Breast epithelium (tissue), 4 donors: Measurements from ENCODE around the gene DYRK3. TPM values are rescaled to one million over a fixed set of nuclear protein-coding genes. Genes with fewer than 3 reads are reported as not detected.

Experiments
- DNase-seq, 2 donors: peaks; one replicate each; pipeline ENCODE4 v3.0.0-alpha.2; 2019; ENCODE audit warnings: low spot score in 2 of 2
- H3K27ac ChIP-seq, 2 donors: fragments of 200-600 bp; sonication (generic) in 1 of 2; one replicate each; pipeline ENCODE4 v1.5.1; 2016 to 2019; ENCODE audit warnings: mild to moderate bottlenecking in 1 of 2
- H3K27me3 ChIP-seq, 2 donors: fragments of 200-600 bp; sonication (generic) in 1 of 2; one replicate each; pipeline versions ENCODE4 v1.5.1 to v1.6.0; 2017 to 2019; ENCODE audit warnings: control low read depth in 1 of 2, mild to moderate bottlenecking in 1 of 2
- H3K36me3 ChIP-seq: fragments of 200-600 bp; one replicate; pipeline ENCODE4 v1.5.1; 2019
- H3K4me1 ChIP-seq, 2 donors: fragments of 200-600 bp; sonication (generic); one replicate each; pipeline ENCODE4 v1.5.1; 2016 to 2019; ENCODE audit warnings: control low read depth in 1 of 2
- H3K4me3 ChIP-seq, 3 donors: fragments of 200-600 bp; sonication (generic); 1 replicate in 2 of 3; 2 replicates in 1 of 3; pipeline ENCODE4 v1.5.1; 2016 to 2019; ENCODE audit warnings: mild to moderate bottlenecking in 3 of 3, moderate library complexity in 2 of 3
- H3K9me3 ChIP-seq, 2 donors: fragments of 200-600 bp; sonication (generic) in 1 of 2; one replicate each; pipeline ENCODE4 v1.5.1; 2016 to 2019; ENCODE audit warnings: control low read depth in 1 of 2
- POLR2A ChIP-seq: fragments of 450-650 bp; IDR thresholded peaks from one replicate; pipeline ENCODE4 v1.6.1; 2016; ENCODE audit warnings: antibody characterized with exemption, mild to moderate bottlenecking, moderate library complexity
- POLR2AphosphoS5 ChIP-seq, 3 donors: sonication (generic); formaldehyde crosslinking; IDR thresholded peaks; one replicate each; pipeline ENCODE4 v1.6.1; 2017; ENCODE audit warnings: antibody characterized with exemption in 3 of 3
- intact Hi-C: fragments of 100-400 bp; cut with DNase I; formaldehyde crosslinking; loops from one replicate; pipeline ENCODE4 v1.15.1; 2023; ENCODE audit warnings: low total_unique reads
- total RNA-seq, 3 donors: library from RNA; depleted of rRNA; stranded (reverse); fragments of >200 nt; gene quantifications; one replicate each; pipeline ENCODE4 v1.1.0, GENCODE V29; 2016
- TF ChIP-seq, protein P1 (sequence below), 3 donors: fragments of 450-650 bp; IDR thresholded peaks; one replicate each; pipeline ENCODE4 v1.5.1; 2016 to 2017; ENCODE audit warnings: antibody characterized with exemption in 3 of 3, mild to moderate bottlenecking in 3 of 3, moderate library complexity in 3 of 3

DYRK3 gene
- total RNA-seq, 3 donors from 2014 or later: 7.8 to 39.4 (median 14.1) TPM

DNA sequence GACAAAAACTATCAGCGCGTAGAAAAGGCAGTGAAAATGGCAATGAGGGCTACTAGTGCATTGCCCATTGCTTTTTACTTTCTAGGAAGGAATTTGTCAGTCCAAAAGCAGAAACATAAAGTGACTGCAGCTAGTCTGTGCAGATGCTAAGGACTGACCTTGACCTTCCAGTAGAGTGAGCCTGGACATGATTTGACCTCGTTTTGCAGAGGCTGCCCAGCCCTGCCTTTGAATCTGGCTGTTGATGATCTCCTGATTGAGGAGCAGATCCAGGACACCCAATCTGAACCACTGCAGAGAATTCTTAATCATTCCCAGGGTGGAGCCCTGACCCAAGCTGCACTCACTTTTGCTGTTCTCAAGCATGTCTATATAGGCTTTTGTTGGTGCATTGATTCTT lies 21.6 kb downstream of the DYRK3 start:
- Histone ChIP-seq H3K4me3 (no peak overlapping the region), H3K27me3 (no peaks in the 10 kb centered on the region), H3K27ac (peak overlapping the region in 1 of 2 donors; percentile 80), H3K36me3 (no peaks in the 10 kb centered on the region), H3K9me3 (no peaks in the 10 kb centered on the region), H3K4me1 (peaks cover 0 to 8% of the 10 kb centered on the region in 2 donors)
- DNase-seq: no peak
- TF ChIP-seq POLR2A (no peak), POLR2AphosphoS5 (IDR thresholded peaks at IDR 0.05) (no peak)
- TF ChIP-seq, protein P1, sequence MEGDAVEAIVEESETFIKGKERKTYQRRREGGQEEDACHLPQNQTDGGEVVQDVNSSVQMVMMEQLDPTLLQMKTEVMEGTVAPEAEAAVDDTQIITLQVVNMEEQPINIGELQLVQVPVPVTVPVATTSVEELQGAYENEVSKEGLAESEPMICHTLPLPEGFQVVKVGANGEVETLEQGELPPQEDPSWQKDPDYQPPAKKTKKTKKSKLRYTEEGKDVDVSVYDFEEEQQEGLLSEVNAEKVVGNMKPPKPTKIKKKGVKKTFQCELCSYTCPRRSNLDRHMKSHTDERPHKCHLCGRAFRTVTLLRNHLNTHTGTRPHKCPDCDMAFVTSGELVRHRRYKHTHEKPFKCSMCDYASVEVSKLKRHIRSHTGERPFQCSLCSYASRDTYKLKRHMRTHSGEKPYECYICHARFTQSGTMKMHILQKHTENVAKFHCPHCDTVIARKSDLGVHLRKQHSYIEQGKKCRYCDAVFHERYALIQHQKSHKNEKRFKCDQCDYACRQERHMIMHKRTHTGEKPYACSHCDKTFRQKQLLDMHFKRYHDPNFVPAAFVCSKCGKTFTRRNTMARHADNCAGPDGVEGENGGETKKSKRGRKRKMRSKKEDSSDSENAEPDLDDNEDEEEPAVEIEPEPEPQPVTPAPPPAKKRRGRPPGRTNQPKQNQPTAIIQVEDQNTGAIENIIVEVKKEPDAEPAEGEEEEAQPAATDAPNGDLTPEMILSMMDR (IDR thresholded peaks at IDR 0.05): no peak
- intact Hi-C loops: no loop called here

DNA sequence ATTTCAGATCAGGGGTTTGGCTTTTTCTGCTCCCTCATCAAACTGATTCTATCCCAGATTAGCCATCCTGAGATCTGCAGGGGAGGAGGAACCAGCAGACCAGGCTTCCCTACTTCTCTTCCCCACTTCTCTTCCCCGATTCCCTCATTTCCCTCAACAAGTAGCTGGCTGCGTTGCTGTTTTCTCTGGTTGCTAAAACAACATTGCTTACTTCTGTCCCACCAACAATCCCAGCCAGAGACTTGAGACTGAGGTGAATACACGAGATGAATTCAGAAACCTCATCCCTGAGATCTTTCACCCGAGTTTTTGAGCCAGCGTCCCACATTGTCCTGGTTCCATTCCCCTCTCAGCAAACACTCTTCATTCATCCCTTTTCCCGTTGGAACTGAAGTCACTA lies 22.4 kb downstream of the DYRK3 start:
- no peak overlapping the region for H3K4me3 ChIP-seq
- H3K4me1 ChIP-seq: peaks cover 0 to 5% of the 10 kb centered on the region in 2 donors
- TF ChIP-seq POLR2A: no peak
- TF ChIP-seq, protein P1 (IDR thresholded peaks at IDR 0.05): no peak
- no peak for TF ChIP-seq POLR2AphosphoS5 (IDR thresholded peaks at IDR 0.05)
- no peaks in the 10 kb centered on the region for H3K36me3 ChIP-seq
- no peaks in the 10 kb centered on the region for H3K9me3 ChIP-seq
- no peaks in the 10 kb centered on the region for H3K27me3 ChIP-seq
- no peak overlapping the region for H3K27ac ChIP-seq
- intact Hi-C loops: no loop called here
- DNase-seq: no peak

DNA sequence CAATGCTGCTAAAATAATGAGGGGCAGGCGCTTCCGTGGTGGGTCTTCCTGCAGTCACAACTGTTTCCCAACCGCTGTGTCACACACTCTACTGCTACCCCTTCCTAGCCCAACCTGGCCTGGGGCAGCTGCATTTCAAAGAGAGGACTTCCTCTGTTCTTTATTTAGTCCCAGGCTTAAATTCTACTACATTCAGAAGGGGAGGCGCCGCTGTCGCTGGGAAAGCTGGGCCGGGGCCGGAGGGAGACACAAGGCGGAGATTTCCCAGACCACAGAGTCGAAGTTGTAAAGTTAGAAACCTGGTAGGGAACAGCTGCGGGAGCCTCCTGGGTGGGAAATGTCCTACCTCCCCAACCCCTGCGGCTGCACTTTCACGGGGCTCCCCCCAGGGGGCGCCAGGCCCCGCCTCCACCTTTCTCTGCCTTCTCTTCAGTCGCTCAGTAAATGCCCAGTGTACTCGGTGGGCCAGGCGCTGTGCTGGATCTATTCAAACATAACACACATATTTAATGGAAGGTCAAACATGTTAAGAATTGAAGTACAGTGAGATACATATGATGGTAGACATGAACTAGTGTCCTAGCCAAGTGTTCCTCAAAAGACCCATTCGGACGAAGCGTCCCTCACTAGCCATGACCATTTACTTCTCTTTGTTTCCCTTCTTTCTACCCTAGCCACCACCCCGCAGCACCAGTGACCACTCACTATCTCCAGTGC lies 23.1 kb downstream of the DYRK3 start:
- no peak for DNase-seq
- H3K36me3 ChIP-seq: no peaks in the 10 kb centered on the region
- H3K4me1 ChIP-seq: no peaks in the 10 kb centered on the region
- TF ChIP-seq, protein P1 (IDR thresholded peaks at IDR 0.05): peak in 1 of 3 donors; percentile 19
- TF ChIP-seq POLR2A: no peak
- no peaks in the 10 kb centered on the region for H3K9me3 ChIP-seq
- H3K4me3 ChIP-seq: no peak overlapping the region
- intact Hi-C loops: no loop called here
- peak overlapping the region in 1 of 2 donors; percentile 71 for H3K27ac ChIP-seq
- no peaks in the 10 kb centered on the region for H3K27me3 ChIP-seq

DNA sequence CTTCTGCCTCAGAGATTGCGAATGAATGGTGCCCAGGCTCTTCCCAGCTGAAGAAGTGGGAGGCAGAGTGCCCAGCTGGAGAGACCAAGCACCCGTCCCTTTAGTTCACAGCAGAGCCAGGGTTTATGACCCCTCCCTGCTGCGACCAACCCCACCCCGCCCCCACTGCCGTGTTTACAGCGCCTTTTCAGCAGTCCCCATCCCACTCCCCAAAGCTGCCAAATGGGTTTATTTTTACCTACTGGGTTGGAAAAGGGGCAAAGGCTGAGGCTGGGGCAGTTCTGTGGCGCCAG lies 23.6 kb downstream of the DYRK3 start:
- TF ChIP-seq POLR2A: no peak
- TF ChIP-seq, protein P1 (IDR thresholded peaks at IDR 0.05): no peak
- no peak for TF ChIP-seq POLR2AphosphoS5 (IDR thresholded peaks at IDR 0.05)
- H3K36me3 ChIP-seq: no peaks in the 10 kb centered on the region
- no peak overlapping the region for H3K4me3 ChIP-seq
- H3K9me3 ChIP-seq: no peaks in the 10 kb centered on the region
- peaks cover 0 to 4% of the 10 kb centered on the region in 2 donors for H3K4me1 ChIP-seq
- intact Hi-C loops: no loop called here
- DNase-seq: no peak
- peak overlapping the region; percentile 63 to 71 for H3K27ac ChIP-seq
- no peaks in the 10 kb centered on the region for H3K27me3 ChIP-seq

DNA sequence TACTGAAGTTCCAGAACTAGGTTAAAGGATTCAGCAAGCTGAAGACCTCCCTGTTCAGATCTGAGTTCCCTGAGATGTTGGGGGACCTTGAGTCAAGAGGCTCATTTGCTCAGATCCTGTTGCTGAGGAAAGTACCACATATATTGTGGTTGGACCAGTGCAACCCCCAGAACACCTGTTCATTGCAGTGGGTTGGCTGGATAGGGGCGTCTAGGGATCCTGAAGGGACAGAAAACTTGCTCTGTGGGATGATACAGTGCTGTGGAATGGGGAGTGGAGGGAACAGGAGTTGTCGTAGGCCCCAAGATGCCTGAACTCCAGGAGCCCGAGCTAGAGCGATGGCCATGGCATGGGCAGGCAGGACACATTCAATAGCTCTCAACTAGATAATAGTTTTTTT lies 24.8 kb downstream of the DYRK3 start:
- Histone ChIP-seq H3K27ac (peak overlapping the region in 1 of 2 donors; percentile 4), H3K4me3 (no peak overlapping the region), H3K36me3 (no peaks in the 10 kb centered on the region), H3K9me3 (no peaks in the 10 kb centered on the region), H3K4me1 (peaks cover 0 to 6% of the 10 kb centered on the region in 2 donors), H3K27me3 (no peaks in the 10 kb centered on the region)
- TF ChIP-seq, protein P1 (IDR thresholded peaks at IDR 0.05): no peak
- TF ChIP-seq POLR2AphosphoS5 (IDR thresholded peaks at IDR 0.05): no peak
- TF ChIP-seq POLR2A: no peak
- DNase-seq: no peak
- intact Hi-C loops: no loop called here
